GM19463 (cell line): ENCODE measurements around the gene SNCB.
"Not testable (repeated sequence)": the region's sequence is repeated elsewhere in the genome, so short reads cannot be mapped to it uniquely, and the experiment has no call there.

Source experiments
- ATAC-seq: cut with Tn5 transposase; IDR thresholded peaks from one replicate; pipeline ENCODE4 v1.9.1; 2021; ENCODE audit warnings: mild to moderate bottlenecking, moderate library complexity; ENCODE audit not compliant: unreplicated experiment

SNCB gene

DNA sequence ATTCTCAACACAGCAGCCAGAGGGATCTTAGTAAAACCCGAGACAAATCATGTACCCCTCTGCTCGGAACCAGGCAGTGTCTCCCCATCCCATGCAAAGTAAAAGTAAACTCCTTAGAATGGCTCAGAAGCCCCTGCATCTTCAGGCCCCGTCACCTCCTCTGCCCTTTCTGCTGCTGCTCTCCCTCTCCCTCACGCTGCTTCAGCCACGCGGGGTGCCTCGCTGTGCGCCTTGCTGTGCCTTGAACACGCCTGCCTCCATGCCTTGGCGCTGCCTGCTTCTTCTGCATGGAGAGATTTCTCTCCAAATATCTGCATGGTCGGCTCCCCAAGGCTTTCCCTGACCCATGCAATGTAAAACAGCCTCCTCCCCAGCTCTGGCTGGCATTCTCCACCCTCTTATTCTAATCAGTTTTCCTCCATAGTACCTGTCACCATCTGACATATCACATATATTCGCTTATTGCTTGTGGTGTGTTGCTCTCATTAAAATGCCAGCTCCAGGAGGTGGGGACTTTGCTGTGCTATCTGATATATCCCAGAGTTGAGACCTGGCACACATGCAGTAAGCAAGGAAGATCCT is 28.3 kb downstream of the SNCB start:
- ATAC-seq, result no peak

DNA sequence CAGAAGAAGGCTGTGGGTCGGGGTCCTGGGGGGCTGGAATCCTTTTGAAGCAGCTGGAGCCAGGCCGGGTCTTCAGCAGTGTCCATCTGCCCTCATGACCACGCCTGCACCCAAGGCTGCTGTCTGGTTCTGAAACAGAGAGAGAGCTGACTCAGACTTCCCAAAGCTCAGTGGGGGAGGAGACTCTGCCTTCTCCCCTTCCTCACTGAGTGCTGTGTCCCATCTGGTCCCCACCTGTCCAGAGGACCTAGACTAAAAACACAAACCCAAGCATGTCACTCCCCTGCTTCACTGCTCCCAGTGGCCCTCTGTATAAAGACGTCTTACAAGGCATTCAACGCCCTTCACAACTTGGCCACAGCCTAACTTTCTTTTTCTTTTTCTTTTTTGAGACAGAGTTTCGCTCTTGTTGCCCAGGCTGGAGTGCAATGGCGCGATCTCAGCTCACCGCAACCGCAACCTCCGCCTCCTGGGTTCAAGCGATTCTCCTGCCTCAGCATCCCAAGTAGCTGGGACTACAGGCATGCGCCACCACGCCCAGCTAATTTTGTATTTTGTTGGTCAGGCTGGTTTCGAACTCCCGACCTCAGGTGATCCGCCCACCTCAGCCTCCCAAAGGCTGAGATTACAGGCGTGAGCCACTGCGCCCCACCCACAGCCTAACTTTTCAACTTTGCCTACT is 30.4 kb downstream of the SNCB start:
- not testable (repeated sequence) for ATAC-seq

DNA sequence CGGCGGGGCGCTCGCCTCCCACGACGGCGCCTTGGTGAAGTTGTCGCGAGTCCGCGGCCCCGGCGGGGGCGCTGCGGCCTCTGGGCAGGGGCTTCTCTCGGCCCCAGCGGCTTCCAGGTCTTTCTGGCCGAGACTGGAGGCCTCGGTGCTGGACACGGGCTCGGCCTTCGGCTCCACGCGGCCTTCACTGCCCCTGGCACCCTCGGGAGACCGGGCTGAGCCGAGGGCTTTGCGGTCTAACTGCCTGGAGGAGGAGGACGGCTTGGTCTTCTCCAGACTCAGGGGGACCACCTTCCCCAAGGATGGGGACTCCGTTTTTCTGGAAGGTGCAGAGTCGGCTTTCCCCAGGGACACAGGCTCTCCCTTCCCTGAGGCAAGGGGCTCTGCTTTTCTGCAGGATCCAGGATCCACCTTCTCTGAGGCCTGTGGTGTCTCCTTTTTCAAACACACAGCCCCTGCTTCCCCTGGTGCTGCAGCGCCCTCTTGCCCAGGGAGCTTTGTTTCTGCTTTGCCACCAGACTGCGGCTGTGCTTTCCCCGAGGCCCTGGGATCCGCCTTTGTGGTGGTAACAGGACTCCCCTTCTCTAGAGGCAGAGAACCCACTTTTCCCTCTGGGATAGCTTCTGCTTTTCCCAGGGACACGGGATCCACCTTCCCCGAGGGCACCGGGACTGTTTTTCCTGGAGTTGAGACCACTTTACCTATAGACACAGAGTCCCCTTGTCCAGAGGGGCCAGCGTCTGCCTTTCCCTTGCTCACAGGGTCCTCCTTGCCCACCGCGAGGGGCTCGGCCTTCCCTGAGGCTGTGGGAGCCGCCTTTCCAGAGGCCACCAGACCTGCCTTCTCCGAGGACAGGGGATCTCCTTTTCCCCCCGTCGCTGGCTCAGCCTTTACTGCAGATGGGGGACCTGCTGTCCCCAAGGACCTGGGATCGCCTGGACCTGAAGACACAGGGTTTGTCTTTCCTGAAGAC is 32.6 kb downstream of the SNCB start:
- no peak for ATAC-seq

DNA sequence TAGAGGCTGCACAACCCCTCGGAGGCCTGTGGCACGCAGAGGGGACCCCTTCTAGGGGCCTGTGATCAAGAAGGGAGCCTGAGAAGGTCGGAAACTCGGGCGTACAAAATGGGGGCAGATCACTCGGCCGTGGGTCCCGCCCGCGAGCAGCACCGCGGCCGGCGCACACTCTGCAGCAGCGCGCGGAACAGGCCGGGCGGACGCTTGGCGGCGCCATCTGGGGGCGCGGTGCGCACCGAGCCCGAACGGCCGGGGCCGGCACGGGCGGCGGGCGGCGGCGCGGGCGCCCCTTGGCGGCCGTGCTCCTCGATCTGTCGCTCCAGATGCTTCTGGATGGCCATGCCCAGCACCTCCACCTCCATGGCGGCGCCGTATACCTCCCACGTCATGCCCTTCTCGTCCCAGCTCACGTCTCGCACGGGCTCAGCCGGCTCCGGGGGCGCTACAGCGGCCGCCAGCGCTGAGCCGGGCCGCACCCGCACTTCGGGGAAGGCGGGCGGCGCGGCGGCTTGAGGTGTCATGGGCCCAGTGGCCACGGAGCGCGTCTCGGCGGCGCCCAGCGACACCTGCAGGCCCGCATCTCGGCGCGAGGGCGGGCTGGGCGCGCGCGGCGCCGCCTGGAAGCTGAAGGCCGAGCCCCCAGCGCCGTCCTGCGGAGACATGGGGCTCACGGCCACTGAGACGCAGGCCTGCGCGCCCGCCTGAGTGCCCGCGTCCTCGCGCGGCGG is 33.5 kb downstream of the SNCB start:
- ATAC-seq, result peak; percentile 60

DNA sequence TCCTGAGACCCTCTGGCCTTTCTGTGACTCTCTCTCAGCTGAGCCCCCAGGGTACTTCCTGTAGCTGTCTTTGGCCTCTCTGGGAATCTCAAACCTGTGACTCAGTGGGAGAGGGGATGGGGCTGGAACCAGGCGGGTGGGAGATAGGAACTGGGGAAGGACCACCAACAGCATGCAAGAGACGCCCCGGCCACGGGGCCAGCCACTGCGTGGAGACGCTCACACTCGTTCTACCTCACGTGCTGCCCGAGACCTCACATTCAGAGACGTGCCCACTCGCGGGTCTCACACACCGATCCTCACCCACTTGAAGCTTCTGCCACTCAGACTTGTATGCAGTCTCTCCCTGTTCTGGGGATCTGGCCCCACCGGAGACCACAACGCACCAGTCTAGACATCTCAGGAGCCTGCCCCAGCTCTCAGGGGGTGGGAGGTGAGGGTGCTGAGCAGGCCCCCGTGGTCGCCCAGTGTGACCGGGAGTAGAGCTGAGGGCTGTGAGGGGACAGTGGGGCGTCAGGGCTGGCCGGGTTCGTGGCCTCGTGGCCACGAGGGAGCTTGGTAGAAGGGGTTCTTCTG is 34.2 kb downstream of the SNCB start:
- ATAC-seq, result no peak

DNA sequence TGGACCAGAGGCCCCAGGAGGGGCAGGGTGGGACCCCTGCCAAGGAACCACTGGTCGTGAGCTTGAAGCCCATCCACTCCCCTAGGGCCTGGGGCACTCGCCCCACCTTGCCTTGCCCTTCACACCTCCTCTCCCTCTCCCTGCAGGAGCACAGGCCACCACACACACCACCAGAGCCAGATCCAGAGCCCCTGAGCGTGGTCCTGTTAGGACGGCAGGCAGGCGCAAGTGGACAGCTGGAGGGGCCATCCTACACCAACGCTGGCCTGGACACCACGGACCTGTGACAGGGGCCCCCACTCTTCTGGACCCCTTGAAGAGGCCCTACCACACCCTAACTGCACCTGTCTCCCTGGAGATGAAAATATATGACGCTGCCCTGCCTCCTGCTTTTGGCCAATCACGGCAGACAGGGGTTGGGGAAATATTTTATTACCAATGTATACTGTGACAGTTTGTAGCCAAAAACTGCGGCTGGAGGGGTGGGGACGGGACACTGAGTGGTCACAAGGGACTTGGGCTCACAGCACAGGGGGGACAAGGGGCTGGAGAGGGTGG is 34.9 kb downstream of the SNCB start:
- no peak for ATAC-seq

DNA sequence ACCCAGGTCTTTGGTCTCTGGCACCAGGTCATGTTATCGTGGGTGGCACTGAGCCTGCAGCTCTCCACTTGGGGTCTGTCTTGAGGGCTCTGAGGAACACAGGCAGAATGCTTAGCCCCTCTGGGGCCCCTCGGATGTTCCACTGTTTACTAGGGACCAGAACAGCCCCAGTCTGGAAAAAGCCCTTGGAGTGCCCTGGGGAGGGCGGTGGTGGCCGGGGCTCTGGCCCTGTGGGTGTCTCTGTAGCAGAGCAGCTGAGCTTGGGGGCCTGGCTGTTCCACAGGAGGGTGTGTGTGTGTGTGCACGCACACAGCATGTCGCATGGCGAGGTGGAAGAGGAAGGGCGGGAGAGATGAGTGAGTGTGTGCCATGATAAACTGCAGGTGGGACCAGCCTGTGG is 35.8 kb downstream of the SNCB start:
- ATAC-seq, result no peak

DNA sequence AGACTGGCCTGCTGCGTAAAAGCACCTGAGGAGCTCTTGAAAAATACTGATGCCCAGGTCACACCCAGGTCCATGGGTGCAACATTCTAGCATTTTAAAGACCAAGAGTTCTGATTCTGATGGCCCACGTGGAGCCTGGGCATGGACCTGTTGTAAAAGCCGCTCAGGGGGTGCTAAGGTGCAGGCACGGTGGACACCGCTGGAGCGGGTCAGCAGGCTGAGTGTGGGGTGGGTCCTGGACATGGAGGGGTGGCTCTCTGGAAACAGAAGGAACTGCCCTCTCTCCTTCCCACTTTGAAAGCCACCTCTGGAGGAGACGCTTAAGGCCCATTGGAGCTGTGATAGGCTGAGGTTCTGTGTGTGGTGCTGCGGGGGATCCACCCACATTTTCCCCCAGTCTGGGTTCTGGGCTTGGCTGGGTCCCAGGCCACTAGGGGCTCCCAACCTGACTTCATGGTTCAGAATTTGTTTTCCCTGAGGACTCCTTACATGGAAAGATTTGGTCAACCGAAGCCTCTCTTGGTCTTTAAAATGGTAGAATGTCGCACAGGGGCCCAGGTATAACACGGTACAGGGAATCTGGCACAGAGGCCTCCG is 37.0 kb downstream of the SNCB start:
- ATAC-seq, result no peak

DNA sequence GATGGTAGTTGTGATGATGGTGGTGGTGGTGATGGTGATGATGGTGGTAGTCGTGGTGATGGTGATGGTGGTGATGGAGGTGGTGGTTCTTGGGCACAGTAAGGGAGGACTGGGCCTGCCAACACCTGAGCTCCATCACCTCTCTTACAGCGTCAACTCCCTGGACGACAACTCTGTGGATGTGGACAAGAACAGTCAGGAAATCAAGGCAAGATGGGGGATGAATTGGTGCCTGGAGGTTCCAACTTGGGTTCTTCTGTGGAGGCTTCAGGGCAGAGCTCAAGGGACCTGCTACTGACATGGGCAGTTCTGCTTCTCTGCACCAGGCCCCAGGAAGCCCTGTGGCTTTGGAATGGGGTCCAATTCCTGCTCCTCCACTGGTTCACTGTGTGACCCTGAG is 37.8 kb downstream of the SNCB start:
- no peak for ATAC-seq

DNA sequence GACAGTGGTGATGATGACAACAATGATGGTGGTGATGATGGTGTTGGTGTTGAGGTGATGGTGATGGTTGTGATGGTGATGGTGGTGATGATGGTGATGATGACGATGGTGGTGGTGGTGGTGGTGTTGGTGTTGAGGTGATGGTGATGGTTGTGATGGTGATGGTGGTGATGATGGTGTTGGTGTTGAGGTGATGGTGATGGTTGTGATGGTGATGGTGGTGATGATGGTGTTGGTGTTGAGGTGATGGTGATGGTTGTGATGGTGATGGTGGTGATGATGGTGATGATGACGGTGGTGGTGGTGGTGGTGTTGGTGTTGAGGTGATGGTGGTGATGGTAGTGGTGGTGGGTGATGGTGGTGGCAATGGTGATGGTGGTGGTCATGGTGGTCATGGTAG is 38.7 kb downstream of the SNCB start:
- ATAC-seq, result not testable (repeated sequence)

DNA sequence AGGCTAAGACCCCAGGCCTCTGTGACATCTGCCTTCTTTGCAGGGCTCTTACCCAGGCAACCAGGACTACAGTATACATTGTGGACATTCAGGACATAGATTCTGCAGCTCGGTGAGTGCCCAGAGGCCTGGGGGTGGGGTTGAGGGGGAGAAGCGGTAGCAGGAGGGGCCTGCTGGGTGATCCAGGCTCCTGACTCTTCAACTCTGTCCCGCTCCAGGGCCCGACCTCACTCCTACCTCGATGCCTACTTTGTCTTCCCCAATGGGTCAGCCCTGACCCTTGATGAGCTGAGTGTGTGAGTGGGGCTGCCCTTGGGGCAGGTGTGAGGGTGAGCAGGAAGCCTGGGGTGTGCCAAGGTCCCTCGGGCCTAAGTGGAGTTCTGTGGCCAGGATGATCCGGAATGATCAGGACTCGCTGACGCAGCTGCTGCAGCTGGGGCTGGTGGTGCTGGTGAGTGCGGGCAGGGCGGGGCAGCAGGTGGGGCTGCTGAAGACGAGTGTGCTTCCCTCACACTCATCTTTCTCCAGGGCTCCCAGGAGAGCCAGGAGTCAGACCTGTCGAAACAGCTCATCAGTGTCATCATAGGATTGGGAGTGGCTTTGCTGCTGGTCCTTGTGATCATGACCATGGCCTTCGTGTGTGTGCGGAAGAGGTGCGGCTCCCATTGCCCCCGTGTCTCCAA is 40.2 kb downstream of the SNCB start:
- no peak for ATAC-seq

DNA sequence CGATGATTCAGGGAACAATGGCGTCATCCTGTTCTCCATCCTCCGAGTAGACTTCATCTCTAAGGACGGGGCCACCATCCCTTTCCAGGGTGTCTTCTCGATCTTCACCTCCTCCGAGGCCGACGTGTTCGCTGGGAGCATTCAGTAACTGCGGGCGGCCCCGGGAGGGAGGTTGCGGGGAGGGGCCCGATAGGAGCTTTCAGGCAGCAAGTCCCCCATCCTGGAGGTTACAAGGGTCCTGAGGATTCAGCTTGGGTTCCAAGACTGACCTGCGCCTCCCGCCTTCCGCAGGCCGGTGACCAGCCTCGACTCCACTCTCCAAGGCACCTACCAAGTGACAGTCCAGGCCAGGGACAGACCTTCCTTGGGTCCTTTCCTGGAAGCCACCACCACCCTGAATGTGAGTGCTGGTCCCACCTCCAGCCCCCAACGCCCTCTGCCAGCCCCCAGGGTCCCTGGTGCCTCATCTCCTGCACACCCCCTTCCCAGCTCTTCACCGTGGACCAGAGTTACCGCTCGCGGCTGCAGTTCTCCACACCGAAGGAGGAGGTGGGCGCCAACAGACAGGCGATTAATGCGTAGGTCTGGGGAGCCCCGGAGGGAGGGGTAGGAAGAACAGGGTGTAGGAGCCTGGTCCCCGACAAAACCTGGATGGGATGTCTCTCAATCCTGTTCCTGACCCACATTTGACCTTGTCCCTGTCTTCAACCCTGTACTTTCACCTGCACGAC is 41.1 kb downstream of the SNCB start:
- no peak for ATAC-seq

DNA sequence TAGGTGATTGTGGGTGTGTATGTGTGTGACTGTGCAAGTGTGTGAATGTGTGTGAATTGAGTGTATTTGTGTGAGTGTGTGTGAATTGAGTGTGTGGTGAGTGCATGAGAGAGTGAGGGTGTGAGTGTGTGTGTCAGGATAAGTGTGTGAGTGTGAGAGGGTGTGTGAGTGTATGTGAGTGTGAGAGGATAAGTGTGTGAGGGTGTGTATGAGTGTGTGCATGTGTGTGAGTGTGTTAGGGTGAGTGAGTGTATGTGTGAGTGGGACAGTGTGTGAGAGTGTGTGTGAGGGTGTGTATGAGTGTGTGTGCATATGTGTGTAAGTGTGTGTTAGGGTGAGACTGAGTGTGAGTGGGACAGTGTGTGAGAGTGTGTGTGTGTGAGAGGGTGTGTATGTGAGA is 42.0 kb downstream of the SNCB start:
- no peak for ATAC-seq

DNA sequence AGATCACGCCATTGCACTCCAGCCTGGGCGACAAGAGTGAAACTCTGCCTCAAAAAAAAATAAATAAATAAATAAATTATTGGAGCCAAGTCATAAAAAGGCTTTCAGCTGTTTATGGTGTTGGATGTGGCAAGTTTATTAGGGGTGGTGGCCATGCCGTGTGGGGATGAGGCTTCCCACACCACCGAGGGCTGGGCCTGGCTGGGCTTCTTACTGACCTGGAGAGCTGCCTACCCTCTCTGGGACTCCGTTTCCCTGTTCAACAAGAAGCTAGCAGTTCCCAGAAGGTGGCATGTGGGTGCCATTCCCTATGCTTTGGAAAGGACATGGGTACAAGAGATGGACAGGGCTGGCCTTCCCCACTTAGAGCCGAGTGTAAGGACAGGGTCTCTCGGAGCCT is 42.9 kb downstream of the SNCB start:
- ATAC-seq, result no peak

DNA sequence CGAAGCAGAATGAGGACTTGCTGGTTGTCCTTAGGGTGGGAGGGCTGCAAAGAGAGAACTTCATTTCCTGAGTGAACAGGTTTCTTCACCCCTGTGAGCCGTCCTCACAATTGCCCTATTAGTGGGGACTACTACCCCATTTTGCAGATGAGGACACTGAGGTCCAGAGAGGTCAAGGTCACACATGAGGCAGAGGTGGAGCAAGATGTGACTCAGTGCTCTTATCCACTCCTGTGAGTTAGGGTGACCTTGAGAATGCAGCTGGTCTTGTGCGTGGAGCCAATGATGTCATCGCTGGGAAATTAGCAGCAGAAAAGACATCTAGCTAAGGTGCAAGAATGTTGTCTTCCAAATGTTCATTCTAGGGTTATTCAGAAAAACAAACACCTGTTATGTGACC is 47.3 kb downstream of the SNCB start:
- ATAC-seq, result no peak

DNA sequence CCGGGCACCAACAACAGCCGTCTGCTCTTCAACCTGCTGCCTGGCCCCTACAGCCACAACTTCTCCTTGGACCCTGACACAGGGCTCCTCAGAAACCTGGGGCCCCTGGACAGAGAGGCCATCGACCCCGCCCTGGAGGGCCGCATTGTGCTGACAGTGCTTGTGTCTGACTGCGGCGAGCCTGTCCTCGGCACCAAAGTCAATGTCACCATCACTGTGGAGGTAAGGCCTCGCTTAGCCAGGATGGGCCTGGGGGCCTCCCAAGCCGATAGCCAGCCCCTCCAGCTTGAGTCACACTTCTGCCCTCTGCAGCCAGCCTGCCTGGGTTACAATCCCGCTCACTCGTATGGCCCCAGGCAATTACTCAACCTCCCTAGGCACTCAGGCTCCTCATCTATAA is 49.0 kb downstream of the SNCB start:
- ATAC-seq, result no peak

DNA sequence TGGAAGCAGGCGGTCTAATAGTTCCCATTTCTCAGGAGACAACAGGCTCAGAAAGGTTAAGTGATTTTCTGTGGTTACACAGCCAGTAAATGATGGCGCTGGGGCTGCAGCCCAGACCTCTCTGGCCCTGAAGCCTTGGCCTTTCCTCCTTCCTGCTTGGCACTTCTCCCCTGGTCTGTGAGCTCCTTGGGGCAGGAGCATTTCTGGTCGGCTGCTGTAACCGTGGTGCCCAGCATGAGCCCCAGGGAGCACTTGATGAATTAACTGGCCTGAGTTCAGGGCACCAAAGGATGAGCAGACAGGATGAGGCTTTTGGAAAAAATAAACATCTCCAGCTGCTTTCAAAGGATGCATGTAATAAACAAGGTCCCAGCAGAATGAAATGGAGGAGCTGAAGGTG is 51.0 kb downstream of the SNCB start:
- no peak for ATAC-seq

DNA sequence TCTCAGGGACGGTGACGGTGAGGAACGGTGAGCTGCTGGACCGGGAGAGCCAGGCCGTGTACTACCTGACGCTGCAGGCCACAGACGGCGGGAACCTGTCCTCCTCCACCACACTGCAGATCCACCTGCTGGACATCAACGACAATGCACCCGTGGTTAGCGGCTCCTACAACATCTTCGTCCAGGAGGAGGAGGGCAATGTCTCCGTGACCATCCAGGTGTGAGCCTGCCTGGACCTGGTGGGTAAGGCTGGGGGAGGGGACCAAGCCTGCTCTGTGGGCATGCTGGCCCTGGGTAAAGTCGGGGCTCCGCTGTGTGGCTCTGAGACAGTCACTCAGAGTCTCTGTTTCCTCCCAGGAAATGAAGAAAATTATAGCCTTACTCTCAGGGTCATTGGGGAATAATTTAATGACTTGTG is 51.9 kb downstream of the SNCB start:
- no peak for ATAC-seq
